IPS DF 4.7 (cell line): Measurements from ENCODE around the gene SPATA3.
"Not testable (repeated sequence)": the region's sequence is repeated elsewhere in the genome, so short reads cannot be mapped to it uniquely, and the experiment has no call there.

Experiments used
- DNase-seq: peaks from one replicate; pipeline ENCODE4 v3.0.0-alpha.2; 2013; ENCODE audit warnings: low spot score; ENCODE audit errors: extremely low read depth

The SPATA3 gene

DNA sequence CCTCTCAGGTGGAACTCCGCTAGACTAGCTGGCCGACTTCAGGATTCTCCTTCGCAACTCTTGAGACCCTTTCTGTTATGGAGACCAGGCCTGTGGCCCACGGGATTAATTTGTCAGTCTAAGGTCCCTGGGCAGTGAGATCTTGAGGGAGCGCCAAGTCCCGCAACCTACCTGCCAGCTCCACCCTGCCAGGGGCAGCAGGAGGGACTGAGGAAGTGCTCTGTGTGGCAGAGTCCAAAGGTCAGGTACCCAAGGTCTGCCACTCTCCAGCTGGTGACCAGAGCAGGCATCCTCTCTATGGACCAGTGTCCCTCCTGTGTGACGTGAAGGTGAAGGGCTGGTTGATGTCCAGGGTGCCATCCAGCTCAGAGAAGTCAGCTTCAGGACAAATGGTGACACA is 4.3 kb upstream of the SPATA3 start:
- no peak for DNase-seq

GRCh38 chr2:230996661-230997060 is 740 bp downstream of the SPATA3 start:
- no peak for DNase-seq

- no peak for DNase-seq
Measured at GRCh38 chr2:230998882-230999281, 3.0 kb downstream of the SPATA3 start.

DNA sequence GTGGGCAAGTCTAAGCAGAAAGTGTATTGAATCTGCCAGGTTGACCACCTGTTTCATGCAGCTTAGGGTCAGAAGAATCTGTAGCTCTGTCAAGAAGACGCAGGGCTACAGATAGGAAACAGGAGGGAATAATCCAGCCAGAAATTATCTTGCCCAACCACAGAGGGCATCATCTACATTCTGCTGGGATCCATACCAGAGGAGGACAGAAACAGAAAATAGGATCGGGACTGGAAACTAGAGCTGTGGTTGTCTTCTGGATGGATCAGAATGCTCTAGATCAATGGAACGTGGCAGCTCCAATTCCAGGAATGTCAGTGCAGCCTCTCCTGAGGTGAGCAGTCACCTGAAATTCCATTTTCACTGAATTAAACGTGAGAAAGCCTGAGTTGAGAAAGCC is 3.6 kb downstream of the SPATA3 start:
- DNase-seq, result no peak

- DNase-seq, result peak; percentile 14
Measured at GRCh38 chr2:231000211-231000904, 4.4 kb downstream of the SPATA3 start.

GRCh38 chr2:231001036-231001435 is 5.1 kb downstream of the SPATA3 start:
- DNase-seq, result no peak

GRCh38 chr2:231001921-231002320 is 6.0 kb downstream of the SPATA3 start:
- no peak for DNase-seq

- no peak for DNase-seq
Measured at GRCh38 chr2:231002641-231003040, 6.7 kb downstream of the SPATA3 start.

- no peak for DNase-seq
Measured at GRCh38 chr2:231003186-231003585, 7.3 kb downstream of the SPATA3 start.

- not testable (repeated sequence) for DNase-seq
Measured at GRCh38 chr2:231004930-231005329, 9.0 kb downstream of the SPATA3 start.

GRCh38 chr2:231007286-231008098 is 11.6 kb downstream of the SPATA3 start:
- no peak for DNase-seq

GRCh38 chr2:231008131-231008530 is 12.2 kb downstream of the SPATA3 start:
- no peak for DNase-seq

DNA sequence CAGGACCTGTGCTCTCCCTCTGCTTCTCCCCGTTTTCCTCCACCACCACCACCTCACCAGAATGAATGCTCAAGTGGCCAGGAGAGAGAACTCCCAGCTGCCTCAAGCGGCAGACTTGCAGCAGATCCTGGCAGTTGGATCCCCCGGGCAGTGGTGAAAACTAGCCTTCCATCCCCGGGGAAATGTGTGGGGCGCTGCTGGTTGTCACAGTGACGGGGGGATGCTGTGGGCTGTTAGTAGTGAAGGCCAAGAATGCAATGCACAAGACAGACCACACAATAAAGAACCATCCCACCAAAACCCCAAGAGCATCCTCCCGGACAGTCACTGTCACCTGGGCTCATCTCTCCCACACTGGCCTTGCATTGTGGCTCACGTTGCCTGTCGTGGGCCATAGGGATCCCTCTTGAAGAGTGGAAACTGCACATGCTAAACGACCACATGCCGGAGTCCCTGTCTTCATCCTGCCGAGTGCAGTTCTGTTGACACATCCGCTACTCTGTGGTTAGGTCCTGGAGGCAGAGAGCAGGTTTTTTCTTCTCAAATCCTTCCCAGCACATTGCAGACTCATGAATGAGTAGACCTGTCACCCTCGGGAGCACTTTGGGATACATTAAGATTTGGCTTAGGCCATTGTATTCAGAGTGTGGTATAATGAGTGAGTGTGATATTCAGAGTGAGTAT is 13.5 kb downstream of the SPATA3 start:
- no peak for DNase-seq

GRCh38 chr2:231010201-231010730 is 14.3 kb downstream of the SPATA3 start:
- no peak for DNase-seq

- DNase-seq, result no peak
Measured at GRCh38 chr2:231011526-231011925, 15.6 kb downstream of the SPATA3 start.

DNA sequence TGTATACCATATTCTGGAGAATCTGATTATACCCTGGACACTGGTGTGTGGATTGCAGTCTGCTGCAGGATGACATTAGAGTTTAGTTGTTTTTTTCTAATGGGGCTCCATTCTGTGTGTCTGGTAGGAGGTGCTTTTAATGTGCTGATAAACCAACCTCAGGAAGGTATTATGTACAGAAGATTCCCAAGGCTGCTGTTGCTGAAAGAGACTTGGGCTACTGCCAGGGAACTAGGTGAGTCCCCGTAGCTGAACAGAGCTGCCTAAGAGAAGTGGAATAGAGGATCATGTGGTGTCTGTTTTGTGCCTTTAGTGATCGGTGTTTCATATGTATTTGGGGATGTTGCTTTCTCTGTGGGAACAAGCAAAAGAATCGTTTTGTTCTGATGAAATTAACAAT is 16.5 kb downstream of the SPATA3 start:
- no peak for DNase-seq

- no peak for DNase-seq
Measured at GRCh38 chr2:231013820-231014219, 17.9 kb downstream of the SPATA3 start.

GRCh38 chr2:231015478-231015877 is 19.6 kb downstream of the SPATA3 start:
- DNase-seq, result no peak

DNA sequence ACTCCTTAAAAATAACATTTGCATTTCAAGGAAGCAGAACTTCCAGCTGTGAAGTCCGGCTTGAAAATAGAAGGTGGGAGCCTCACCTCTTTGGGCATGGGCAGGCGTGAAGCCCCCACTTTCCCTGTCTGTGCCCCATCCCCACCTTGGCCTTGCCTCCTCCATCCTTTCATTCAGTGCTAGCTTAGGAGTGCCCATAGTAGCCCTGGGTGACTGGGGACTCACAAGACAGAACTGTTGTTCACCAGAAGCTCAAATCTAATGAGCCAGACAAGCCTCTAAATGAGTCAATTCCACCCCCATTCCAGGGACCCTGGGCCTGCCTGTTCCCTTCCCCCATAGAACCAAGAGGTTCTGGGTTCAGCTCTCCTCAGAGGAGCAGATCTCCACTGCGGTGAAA is 20.0 kb downstream of the SPATA3 start:
- no peak for DNase-seq

DNA sequence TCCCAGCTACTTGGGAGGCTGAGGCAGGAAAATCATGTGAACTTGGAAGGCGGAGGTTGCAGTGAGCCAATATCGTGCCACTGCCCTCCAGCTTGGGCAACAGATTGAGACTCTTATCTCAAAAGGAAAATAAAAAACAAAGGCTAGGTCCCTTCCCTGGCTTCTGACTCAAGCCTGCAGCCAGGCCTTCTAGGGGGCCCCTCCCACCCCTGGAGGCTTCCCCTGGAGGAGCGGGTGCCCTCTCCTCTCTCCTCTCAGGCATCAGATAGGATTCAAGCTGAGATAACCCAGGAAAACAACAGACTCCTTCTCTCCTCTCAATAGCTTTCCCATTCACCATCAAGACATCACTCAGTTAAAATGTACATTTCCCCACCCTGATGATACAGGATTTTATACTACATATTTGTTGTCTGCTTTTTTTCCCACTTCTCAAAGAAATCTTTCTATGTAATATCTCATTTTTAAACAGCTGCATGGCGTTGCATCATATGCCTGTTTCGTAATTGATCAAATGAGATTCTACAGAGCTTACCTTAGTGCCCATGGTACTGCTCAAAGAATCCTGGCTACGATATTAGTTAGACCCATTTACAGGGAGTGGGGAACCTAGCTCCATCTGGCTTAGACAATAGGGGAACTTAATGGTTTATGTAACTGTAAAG is 20.8 kb downstream of the SPATA3 start:
- DNase-seq, result no peak

GRCh38 chr2:231017231-231017598 is 21.3 kb downstream of the SPATA3 start:
- no peak for DNase-seq

GRCh38 chr2:231018184-231018583 is 22.3 kb downstream of the SPATA3 start:
- no peak for DNase-seq
